ENCODE data around the gene GPR143.

The GPR143 gene

DNA sequence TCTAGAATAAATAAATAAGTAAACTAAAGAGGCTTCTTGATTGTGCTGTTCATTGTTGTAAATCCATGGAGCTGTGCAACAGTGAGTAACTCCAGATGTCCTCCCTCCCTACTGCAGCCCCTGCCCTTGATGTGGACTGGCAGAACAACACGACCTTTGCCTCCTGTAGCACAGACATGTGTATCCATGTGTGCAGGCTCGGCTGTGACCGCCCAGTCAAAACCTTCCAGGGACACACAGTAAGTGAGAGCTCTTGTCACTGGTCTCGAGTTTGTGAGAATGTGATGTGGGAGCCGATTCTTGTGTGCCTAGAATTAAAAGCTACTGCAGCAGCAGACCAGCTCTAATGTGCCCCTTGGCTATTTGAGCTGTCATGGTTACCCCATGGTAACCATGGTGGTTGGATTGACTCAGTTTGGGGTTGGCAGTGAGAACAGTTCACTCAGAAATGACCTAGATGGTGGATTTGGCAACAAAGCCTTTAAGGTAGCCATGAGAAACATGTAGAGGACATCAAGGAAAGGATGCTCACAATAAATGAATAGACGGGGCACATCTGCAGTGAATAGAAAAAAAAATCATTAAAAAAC lies 60.7 kb downstream of the GPR143 start:
- no peak overlapping the region for H3K27ac Mint-ChIP-seq
- H3K4me3 Mint-ChIP-seq, result no peak overlapping the region
- H3K4me1 Mint-ChIP-seq, result peaks cover 15% of the 10 kb centered on the region
- no peaks in the 10 kb centered on the region for H3K9me3 Mint-ChIP-seq
- no peaks in the 10 kb centered on the region for H3K27me3 Mint-ChIP-seq
- peaks cover 54% of the 10 kb centered on the region for H3K36me3 Mint-ChIP-seq
- ATAC-seq, result no peak

DNA sequence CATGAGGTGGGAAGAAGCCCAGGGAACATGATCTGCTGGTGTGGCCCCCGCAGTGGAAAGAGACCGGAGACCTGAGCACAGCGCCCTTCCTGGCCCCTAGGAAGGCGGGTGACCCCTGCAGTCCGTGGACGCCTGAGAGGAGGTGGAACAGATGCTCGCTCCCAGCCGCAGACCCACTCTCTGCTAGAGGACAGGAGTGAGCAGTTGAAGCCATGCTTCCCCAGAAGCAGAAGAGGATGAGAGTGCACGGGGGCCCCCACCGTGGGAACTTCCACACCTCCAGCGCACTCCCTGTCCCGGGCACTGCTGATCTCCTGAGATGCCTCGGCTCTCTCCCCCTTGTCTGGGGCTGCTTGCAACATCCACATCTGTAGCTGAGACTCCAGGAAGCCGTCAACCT lies 62.2 kb downstream of the GPR143 start:
- no peak for ATAC-seq
- Mint-ChIP-seq H3K4me1 (peaks cover 7% of the 10 kb centered on the region), H3K4me3 (no peak overlapping the region), H3K27ac (no peak overlapping the region), H3K36me3 (peaks cover 55% of the 10 kb centered on the region), H3K27me3 (no peaks in the 10 kb centered on the region), H3K9me3 (no peaks in the 10 kb centered on the region)

DNA sequence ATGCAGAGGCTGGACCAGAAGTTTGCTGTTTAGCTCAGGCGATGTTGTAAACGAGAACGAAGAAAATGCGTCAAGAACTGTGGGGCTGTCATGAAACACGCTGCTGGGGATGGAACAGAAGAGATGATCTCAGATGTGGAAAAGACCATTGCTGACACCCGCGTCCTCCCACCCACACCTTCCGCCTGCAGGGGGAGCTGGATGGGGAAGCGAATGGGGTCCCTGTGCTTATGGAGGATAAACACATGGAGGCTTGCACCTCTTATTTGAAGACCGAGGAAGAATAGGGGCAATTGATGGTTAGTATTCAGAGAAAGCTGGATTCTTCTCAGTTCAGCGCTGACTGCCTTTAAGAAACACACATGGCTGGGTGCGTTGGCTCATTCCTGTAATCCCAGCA lies 63.9 kb downstream of the GPR143 start:
- no peak overlapping the region for H3K27ac Mint-ChIP-seq
- no peak overlapping the region for H3K4me3 Mint-ChIP-seq
- peaks cover 49% of the 10 kb centered on the region for H3K36me3 Mint-ChIP-seq
- no peaks in the 10 kb centered on the region for H3K27me3 Mint-ChIP-seq
- H3K4me1 Mint-ChIP-seq, result no peaks in the 10 kb centered on the region
- ATAC-seq, result no peak
- H3K9me3 Mint-ChIP-seq, result no peaks in the 10 kb centered on the region

DNA sequence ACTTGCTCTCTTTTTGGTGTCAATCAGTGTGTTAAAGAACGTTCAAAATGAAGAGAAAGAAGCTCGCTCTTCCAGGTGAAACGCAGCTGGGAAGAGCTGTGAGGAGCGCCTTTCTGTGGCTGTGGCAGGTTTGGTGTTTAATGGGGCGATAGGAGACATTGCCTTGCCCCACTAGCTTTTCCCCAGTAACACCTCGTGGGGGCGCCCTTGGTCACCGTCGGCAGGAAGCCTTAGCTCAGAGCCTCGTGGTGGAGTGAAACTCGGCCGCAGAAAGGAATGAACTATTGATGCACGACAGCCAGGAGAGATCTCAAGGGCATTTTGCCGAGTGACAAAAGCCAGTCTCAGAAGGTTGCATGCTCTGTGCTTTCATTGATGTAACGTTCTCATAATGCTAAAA lies 65.1 kb downstream of the GPR143 start:
- Mint-ChIP-seq H3K27ac (no peak overlapping the region), H3K27me3 (no peaks in the 10 kb centered on the region), H3K9me3 (no peaks in the 10 kb centered on the region), H3K36me3 (peaks cover 43% of the 10 kb centered on the region), H3K4me1 (no peaks in the 10 kb centered on the region), H3K4me3 (no peak overlapping the region)
- no peak for ATAC-seq

DNA sequence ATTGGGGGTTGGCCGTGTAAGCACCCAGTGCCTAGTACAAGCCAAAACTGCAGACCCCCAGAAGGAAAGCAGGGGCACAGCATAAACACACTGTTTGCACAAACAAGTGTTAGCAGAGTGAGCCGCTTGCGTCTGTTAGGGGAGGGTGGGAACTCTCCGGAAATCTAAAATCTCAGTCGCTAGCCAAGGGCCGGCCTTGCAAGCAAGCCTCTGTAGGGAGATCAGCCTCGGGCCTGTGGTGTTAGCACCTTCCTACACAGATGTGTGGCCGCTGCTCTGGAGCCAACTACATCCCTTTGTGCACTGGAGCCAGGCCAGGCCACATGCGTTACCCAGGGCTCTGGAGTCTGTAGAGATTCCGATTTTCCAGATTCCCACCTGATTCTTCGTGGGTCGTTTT lies 67.1 kb downstream of the GPR143 start:
- Mint-ChIP-seq H3K27me3 (no peaks in the 10 kb centered on the region), H3K9me3 (no peaks in the 10 kb centered on the region), H3K4me1 (no peaks in the 10 kb centered on the region), H3K4me3 (no peak overlapping the region), H3K27ac (no peak overlapping the region), H3K36me3 (peaks cover 44% of the 10 kb centered on the region)
- no peak for ATAC-seq

DNA sequence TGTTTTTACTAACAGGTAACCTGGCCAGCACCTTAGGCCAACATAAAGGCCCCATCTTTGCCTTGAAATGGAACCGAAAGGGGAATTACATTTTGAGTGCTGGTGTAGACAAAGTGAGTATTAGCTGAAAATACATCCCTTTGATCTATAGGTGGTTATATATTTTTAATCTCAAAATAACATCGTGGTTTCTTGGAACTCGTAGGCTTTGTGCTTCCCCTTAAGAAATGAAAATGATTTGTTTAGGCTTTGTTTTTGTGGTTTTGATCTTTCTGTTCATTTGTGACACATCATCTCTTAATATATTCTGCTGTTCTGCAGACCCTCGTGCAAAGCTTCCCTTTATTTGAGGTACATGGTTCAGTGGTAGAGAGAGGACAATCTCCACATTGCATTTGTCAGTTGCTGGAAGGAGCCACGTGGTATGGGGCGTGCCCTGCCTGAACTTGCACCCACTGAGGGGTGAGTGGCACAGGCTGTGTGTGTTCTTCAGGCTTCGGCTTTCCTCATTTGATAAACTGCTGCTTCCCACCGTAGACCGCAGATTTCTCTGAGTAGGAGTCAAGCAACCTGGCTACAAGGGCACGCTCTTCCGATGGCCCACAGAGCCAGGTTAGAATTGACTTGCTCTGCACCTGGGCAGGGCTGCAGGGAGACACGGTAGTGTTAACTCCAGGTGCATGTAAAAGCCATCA lies 72.2 kb downstream of the GPR143 start:
- Mint-ChIP-seq H3K4me3 (no peak overlapping the region), H3K27ac (no peak overlapping the region), H3K4me1 (no peaks in the 10 kb centered on the region), H3K36me3 (peaks cover 43% of the 10 kb centered on the region), H3K9me3 (no peaks in the 10 kb centered on the region), H3K27me3 (no peaks in the 10 kb centered on the region)
- no peak for ATAC-seq

DNA sequence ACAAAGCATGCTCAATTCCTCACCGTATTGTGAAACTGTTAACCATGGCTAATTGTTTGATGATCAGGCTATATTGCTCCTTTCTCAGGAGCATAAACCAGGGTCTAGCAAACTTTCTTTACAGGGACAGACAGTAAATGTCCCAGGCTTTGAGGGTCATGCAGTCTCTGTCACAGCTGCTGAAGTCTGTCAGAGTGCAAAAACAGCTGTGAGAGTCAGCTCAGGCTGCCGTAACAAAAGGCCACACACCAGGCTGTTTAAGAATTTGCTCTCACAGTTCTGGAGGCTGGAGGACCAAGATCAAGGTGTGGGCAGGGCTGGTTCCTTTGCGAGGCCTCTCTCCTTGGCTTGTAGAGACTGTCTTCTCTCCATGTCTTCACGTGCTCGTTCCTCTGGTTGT lies 75.6 kb downstream of the GPR143 start:
- no peak overlapping the region for H3K4me3 Mint-ChIP-seq
- no peak for ATAC-seq
- H3K27ac Mint-ChIP-seq, result no peak overlapping the region

DNA sequence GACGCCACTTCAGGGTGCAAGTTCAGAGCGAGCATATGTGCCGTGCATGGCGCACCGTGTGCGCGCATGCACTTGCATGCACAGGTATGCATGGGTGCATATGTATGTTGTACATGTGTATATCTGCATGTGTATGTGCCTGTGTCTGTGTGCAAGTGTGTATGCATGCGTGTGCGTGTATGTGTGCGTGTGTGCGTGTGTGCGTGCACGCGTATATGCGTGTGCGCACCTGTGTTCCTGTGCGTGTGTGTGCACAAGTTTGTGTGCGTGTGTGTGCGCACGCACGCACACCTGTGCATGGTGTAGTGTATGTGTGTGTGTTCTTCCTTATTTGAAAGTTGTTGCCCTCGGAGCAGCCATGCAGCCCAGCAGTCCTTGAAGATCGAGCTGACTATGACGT lies 76.8 kb downstream of the GPR143 start:
- no peak overlapping the region for H3K27ac Mint-ChIP-seq

More for the DNA sequence above, 75.6 kb downstream of the GPR143 start:
- Mint-ChIP-seq H3K36me3 (peaks cover 60% of the 10 kb centered on the region), H3K27me3 (no peaks in the 10 kb centered on the region), H3K9me3 (no peaks in the 10 kb centered on the region), H3K4me1 (no peaks in the 10 kb centered on the region)

DNA sequence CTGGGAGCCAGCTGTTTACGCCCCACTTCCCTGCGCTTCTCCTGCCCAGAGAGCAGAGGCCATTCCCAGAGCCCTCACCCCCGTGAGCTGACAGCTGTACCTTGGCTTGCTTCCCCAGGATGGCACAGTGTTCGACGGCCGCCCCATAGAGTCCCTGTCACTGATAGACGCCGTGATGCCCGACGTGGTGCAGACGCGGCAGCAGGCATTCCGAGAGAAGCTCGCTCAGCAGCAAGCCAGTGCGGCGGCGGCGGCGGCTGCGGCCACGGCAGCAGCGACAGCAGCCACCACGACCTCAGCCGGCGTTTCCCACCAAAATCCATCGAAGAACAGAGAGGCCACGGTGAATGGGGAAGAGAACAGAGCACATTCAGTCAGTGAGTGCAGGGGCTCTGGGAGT lies 77.7 kb downstream of the GPR143 start:
- ATAC-seq, result no peak
- Mint-ChIP-seq H3K4me1 (no peaks in the 10 kb centered on the region), H3K36me3 (peaks cover 49% of the 10 kb centered on the region), H3K9me3 (no peaks in the 10 kb centered on the region), H3K4me3 (no peak overlapping the region), H3K27ac (no peak overlapping the region), H3K27me3 (no peaks in the 10 kb centered on the region)

More for the DNA sequence above, 76.8 kb downstream of the GPR143 start:
- H3K27me3 Mint-ChIP-seq, result no peaks in the 10 kb centered on the region
- no peak for ATAC-seq
- H3K9me3 Mint-ChIP-seq, result no peaks in the 10 kb centered on the region
- no peak overlapping the region for H3K4me3 Mint-ChIP-seq
- no peaks in the 10 kb centered on the region for H3K4me1 Mint-ChIP-seq
- peaks cover 58% of the 10 kb centered on the region for H3K36me3 Mint-ChIP-seq

DNA sequence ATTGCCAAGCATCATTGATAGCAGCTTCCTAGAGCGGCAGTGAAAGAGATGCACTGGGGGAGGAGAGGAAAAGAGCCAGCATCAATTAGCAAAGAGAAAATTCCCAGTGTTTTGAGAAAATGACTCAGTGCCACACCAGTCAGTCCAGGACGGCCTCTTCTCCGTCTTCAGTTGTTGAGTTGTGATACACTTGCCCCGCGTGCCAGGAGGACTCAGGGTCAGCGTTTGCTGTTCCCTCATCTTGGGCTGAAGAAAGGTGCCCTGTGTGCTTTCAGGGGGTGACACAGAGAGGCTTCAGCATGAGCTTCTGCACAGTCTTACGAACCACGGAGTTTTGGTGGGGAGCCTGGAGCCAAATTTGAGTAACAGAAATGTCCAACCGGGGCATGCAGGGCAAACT lies 82.3 kb downstream of the GPR143 start:
- no peaks in the 10 kb centered on the region for H3K27me3 Mint-ChIP-seq
- H3K4me1 Mint-ChIP-seq, result no peaks in the 10 kb centered on the region
- H3K27ac Mint-ChIP-seq, result no peak overlapping the region
- ATAC-seq, result no peak
- no peaks in the 10 kb centered on the region for H3K9me3 Mint-ChIP-seq
- H3K4me3 Mint-ChIP-seq, result no peak overlapping the region
- peaks cover 39% of the 10 kb centered on the region for H3K36me3 Mint-ChIP-seq

DNA sequence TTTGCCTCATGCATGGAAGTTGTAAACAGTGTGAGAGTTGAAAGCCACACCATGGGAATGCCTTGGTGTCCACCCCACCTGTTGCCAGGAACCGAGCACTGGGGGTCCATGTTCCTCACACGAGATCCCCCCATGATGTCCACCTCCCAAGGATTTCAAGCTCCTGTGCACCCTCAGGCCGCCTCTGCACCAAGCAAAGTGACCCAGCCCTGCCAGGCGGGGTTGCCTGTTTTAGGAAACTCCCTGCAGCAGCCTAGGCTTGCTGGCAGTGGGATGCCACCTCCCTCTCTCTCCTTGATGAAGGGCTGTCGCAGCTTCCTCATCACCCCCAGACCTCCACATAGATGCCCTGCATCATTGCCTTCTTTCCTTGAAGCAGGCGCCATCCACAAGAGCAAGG lies 82.8 kb downstream of the GPR143 start:
- no peak for ATAC-seq
- H3K4me3 Mint-ChIP-seq, result no peak overlapping the region
- H3K36me3 Mint-ChIP-seq, result peaks cover 34% of the 10 kb centered on the region
- no peaks in the 10 kb centered on the region for H3K27me3 Mint-ChIP-seq
- H3K27ac Mint-ChIP-seq, result no peak overlapping the region
- H3K9me3 Mint-ChIP-seq, result no peaks in the 10 kb centered on the region
- peaks cover 3% of the 10 kb centered on the region for H3K4me1 Mint-ChIP-seq

DNA sequence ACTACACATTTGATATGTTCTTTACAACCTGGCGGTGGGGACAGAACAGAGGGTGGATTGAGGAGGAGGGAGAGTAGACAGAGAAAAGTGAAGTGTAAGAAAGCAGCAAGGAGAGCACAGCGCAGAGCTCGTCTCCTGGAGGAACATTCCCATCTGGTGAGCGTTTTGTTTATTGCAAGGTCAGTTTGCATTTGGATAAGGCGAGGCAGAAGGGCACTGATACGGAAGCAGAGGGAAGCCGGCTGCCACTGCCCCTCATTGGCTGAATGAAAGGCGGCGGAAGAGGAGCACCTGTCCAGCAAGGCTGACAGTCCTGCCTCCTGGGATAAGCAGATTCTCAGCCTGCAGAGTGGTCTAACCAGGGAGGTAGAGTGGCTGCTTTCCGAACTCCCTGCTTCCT lies 83.2 kb downstream of the GPR143 start:
- Mint-ChIP-seq H3K4me3 (no peak overlapping the region), H3K27ac (no peak overlapping the region), H3K36me3 (peaks cover 32% of the 10 kb centered on the region), H3K9me3 (no peaks in the 10 kb centered on the region), H3K27me3 (no peaks in the 10 kb centered on the region), H3K4me1 (peaks cover 8% of the 10 kb centered on the region)
- no peak for ATAC-seq

DNA sequence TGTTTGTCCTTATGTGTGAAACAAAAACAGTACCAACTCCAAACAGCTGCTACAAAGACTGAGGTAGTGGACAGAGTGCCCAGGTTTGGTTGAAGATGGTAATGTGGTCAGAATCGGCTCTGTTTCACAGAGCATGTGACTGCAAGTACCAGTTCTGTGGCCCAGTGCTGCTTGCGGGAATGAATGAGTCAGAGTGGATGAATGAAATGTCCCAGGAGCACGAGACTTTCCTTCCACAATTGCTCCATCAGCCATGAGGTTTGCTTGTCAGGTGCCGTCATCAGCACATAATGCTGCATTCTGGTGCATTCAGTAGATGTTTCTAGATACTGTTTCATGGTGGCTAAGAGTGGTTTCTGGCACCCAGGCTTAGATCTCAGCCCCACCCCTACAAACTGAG lies 84.2 kb downstream of the GPR143 start:
- H3K4me1 Mint-ChIP-seq, result peaks cover 18% of the 10 kb centered on the region
- no peak for ATAC-seq
- peaks cover 3% of the 10 kb centered on the region for H3K9me3 Mint-ChIP-seq
- peaks cover 28% of the 10 kb centered on the region for H3K36me3 Mint-ChIP-seq
- H3K4me3 Mint-ChIP-seq, result no peak overlapping the region
- H3K27ac Mint-ChIP-seq, result no peak overlapping the region
- H3K27me3 Mint-ChIP-seq, result no peaks in the 10 kb centered on the region

DNA sequence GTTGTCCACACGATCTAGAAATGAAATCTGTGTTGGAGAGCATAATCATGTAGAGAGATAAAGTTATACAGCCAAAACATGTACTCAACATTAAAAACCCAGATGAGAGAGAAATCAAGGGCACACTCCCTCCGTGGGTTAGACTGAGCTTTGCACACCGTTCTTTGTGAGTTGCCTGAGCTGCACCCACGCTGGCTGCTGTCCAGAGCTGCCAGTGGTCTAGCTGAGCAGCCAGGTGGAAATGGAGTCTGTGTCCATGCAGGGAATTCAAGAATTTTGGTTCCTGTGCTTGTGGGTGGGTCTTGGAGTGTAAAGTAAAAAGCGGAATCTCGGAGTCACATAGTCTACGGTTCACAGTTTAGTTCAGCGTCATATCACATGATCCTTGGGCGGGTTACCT lies 84.6 kb downstream of the GPR143 start:
- peaks cover 18% of the 10 kb centered on the region for H3K4me1 Mint-ChIP-seq
- no peaks in the 10 kb centered on the region for H3K27me3 Mint-ChIP-seq
- ATAC-seq, result no peak
- H3K36me3 Mint-ChIP-seq, result peaks cover 24% of the 10 kb centered on the region
- no peak overlapping the region for H3K4me3 Mint-ChIP-seq
- H3K9me3 Mint-ChIP-seq, result peaks cover 5% of the 10 kb centered on the region
- H3K27ac Mint-ChIP-seq, result no peak overlapping the region

DNA sequence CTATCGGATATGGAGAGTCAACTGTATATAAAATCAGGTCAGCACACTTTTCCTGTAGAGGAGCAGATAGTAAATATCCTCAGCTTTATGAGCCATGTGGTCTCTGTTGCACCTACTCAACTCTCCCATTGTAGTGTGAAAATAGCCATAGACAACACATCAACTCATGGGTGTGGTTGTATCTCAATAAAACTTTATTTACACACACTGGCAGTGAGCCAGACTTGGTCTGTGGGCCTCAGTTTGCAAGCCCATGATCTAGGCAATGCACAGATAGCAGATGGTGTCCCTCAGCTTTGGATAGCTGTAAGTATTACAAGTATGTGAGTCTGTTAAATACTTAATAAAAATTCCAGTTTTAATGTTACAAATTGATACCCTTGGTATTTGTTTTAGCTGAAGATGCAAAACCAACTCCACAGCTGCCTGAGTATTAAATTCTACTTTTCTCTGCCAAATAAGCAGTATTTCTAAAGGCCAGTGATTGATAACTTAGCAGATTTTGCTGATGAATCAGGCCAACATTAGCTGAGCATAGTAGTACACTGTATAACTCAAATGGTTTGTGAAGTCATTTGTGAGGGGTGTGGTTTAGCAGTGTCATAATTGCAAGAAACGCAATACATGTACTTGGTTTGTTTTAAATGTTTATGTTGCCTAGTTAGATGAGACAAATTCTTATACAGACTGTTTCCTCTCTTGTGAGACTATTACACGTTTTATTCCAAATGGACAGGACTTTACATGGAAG lies 87.3 kb downstream of the GPR143 start:
- peak overlapping the region; percentile 89 for H3K27ac Mint-ChIP-seq
- peaks cover 18% of the 10 kb centered on the region for H3K4me1 Mint-ChIP-seq
- H3K4me3 Mint-ChIP-seq, result peak overlapping the region; percentile 21
- H3K27me3 Mint-ChIP-seq, result no peaks in the 10 kb centered on the region
- ATAC-seq, result no peak
- H3K9me3 Mint-ChIP-seq, result peaks cover 6% of the 10 kb centered on the region
- peaks cover 20% of the 10 kb centered on the region for H3K36me3 Mint-ChIP-seq
